Measurements from ENCODE around the gene GRB10.

The GRB10 gene

DNA sequence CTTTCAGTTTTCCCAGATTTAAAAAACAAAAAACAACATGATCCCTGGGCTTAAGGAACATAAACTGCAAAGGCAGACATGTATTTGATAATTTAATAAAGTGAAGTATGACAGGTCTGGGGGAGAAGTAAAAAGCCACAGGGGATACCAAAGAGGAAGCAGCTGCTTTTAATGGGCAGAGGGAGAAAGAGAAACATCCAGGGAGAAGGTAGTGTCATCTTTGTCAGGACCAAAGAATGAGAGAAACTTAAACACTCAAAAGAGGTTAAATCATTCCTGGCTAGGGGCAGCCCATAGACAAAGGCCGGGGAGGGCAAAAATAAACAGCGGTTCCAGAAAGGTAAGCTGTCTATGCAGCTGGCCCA is 94.5 kb downstream of the GRB10 start:
- no peak for DNase-seq (ENCODE audit: low read depth)

DNA sequence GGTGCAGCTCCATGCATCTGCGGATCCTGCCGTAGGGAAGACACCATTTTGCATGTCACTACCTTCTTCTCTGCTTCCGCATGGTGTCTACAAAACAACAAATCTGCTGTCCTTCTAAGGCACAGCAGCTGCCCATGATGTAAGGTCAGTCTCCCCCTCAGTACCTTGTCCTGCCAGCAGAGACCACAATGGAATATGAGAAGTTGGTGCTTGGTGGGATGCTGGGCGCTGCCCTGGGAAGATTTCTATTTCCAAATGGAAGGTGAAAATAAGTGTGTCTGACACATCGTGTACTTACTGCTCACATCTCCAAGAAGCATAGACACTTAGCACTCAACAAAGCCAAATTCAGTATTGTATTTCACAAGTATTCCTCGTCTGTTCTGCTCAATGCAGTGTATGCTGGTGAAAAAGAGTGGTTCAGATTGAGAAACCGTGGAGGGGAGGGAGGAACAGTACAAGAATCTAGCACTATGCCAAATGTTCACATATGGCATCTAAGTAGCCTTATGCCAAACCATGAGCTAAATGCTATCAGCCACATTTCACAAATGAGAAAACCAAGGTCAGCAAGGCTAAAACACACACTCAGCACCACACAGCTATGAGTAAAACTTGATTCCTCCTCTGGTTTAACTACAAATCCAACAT is 95.0 kb downstream of the GRB10 start:
- DNase-seq (ENCODE audit: low read depth): no peak

DNA sequence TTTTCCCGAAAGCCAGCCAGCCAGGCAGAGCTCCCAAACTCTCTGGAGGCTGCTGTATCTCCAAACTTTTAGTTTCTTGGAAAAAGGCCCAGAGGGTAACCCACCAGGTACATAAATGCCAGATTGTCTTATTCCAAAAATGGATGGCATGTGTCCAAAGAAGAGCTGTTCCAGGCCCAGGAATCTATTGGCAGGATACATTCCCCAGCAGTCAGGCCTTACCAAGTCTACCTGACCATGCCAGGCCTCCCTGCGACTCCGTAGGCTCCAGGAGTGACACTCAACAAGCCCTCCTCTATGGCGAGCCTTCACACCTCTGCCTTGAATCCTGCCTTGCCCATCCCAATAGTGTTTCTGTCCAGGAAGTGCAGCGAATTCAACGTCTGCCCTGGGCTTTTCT is 95.6 kb downstream of the GRB10 start:
- DNase-seq (ENCODE audit: low read depth): no peak

DNA sequence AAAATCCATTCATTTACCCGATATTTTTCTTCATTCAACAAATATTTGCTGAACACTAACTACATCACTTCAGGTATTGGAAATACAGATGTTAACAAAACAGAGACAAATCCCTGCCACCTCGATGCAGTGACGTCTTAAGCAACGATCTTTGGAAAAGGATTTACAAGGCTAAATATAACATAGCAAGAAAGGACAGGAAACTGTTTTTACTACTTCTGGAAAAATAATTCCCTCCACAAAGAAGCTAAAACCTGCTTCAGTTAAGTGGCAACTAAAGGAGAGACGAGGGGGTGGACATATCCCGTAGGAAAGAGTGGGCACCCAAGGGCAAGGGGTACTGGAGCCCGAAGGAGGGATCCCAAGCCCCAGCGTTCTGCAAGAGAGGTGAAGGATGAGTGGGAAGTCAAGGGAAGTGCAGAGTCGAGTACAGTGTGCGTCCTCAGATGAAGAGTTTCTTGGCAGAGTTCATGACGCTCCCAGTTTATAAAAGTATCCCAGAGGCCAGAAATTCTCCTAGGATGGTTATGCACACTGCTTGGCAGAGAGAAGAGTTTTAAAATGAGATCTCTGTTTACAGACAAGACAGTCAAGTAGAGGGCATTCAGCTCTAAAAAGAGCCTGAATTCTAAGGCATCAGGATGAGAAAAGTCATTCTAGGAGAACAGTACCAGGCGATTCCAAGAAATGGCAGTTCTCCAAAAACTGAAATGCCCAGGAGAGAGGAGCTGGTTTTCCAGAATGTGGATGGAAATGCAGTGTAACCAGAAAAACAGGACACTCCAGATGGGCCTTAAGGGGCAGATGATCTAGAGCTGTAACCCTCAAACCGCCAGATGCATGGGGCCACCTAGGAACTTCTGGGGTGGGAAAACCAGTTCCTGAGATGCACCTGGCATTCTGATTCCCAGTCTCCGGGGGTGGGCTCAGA is 97.3 kb downstream of the GRB10 start:
- no peak for DNase-seq (ENCODE audit: low read depth)

DNA sequence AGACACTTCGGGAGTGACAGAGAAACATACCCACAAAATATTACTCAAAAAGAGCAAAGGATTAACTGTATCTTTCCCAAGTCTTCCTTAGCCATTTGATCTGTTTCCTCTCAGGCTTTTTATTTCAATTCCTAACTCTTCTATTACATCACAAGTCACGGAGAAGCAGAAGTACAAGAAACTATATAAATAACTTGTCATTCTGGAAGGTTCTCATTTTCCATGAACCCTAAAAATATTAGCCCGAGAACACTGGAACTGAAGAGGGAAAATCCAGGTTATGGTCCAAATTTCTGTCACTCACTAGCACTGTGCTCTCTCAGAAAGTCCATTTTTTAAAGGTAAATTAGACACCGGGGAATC is 98.0 kb downstream of the GRB10 start:
- DNase-seq (ENCODE audit: low read depth): no peak

DNA sequence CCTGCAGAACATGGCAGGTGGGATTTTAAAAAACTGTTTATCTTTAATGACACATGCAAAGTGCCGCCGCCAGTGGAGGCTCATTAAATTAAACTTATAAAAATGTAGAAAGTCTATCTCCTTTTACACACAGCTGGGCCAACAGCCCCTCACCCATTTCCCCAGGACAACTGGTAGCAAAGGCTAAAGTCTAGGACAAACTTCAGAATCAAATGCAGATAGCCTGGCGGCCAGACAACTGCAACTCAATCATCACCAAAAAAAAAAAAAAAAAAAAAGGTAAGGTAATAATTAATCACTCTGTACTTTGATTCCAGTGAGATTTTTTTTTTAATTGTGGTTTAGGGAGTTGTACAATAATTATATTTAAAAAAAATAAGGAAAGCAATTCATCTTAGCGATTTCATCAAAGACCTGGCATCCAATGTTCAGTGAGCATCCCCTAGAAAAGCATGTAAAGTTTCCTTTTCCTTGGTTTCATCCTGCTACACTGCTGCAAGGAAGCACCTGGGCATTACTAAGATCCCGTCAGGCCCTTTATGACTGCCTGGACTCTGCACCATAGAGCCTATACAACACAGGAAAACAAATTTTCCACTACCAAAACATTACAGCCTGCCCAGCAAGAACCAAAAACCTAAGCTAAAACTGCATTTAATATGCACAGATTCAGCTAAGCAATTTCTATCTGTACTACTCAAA is 98.5 kb downstream of the GRB10 start:
- DNase-seq (ENCODE audit: low read depth): no peak

DNA sequence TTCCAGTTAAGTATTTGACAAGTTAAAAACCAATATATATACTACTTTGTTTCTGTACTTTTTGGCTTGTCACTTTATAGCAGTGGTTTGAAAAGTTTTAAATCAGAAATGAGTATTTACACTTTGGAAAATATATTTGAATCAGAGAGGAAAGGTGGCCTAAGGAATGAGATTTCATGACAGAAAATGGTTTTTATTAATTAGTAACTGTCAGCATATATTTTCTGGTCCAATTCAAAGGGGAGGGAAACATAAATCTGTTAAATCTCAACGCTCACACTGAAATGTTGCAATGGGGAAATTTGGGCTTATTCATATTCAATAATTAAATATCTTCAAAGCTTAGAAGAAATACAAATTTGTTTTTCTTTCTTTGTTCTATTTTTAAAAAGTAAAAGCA is 100.1 kb downstream of the GRB10 start:
- DNase-seq (ENCODE audit: low read depth): no peak

DNA sequence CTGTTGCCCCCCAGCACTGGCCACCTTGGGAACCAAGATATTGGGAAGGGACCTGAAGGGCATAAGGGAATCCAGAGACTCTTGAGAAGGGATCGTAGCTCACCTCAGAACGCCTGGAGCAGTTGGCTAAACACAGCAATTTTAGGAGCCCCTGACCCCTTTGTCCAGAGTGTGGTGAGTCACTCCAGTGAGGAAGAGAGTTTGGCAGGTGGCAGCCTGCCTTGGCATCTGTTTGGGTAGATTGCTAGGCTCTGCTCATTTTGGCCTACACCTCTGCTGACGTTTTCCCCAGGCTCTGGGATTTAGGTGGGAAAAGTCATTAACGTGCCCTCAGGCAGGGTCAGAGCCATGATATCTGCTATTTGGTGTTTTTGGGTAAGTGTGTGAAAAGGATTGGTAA is 100.6 kb downstream of the GRB10 start:
- no peak for DNase-seq (ENCODE audit: low read depth)

DNA sequence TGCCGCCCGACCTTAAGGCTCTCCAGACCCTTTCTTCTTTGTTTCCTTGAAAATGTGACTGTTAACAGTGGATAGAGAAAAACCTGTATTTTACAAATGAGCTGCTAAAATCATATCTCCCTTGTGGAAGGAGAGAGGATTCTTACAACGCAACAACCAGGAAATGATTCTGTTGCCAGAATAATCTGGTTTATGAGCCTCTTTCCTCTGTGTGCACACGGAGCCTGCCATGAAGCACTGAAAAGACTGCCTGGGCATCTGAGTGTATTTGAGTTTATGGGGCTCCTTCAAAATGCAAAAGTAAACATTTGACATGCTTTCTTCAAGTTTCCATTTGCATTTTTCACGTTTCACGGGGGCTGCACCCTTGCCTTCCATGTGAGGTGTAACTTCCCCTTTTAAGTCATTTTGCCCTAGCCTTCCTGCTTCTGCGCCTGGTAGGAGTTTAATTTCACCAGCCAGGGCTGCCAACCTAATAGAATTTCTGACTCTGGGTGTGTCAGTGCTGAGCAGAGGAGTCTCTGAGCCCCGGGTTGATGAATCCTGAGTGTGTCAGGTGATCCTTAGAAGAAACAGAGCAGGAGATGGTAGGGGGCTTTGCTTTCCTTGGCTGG is 101.2 kb downstream of the GRB10 start:
- no peak for DNase-seq (ENCODE audit: low read depth)

DNA sequence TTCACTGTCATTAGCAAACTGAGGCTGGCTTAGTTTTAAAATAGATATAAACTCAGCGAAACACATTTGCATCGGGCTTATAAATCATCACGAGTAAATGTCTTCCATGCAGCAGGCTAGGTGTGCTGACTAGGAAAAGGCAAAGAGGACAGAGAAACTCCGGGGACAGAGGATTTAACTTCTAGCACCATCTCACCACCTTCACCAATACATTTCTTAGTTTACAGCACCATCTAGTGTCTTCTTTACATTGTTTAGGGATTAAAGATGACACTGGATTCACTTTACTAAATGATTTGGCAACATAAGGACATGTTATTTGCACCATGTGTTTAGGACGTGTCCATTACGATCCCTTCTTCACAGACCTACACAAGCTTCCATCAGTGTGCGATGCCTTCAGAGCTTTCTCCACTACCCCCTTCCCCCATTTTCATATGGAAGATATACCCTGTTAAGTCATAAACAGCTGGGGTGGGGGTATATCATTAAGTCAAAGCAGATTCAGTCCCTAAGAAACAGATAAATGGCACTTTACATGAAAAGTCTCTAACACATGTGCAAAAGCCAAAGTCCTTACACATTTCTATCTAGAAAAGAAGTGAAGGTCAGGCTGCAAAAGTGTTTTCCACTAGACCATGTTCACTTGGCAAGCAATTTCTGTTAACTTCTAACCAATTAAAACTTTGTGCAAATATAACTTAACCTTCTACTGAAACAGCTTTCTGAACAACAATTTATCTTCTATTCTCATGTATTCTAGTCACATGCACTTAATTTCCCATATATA is 103.3 kb downstream of the GRB10 start:
- no peak for DNase-seq (ENCODE audit: low read depth)

DNA sequence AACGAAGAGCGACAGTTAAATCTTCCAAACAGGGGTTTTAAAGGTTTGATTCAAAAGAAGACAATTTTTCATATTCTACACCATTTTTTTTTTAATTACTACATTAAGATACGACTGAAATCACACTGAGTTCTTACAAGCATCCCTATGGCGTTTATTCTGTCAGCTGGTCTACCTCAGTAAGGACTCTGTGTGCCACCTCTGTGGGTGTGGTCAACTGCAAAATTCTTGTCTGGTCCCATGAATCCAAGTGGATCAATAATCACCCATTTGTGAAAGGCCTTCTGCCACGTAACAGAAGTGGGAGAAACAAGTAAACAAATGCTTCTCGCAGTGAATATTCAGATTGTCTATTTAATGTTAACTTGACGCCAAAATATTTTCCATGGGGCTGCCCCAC is 104.1 kb downstream of the GRB10 start:
- DNase-seq (ENCODE audit: low read depth): no peak

DNA sequence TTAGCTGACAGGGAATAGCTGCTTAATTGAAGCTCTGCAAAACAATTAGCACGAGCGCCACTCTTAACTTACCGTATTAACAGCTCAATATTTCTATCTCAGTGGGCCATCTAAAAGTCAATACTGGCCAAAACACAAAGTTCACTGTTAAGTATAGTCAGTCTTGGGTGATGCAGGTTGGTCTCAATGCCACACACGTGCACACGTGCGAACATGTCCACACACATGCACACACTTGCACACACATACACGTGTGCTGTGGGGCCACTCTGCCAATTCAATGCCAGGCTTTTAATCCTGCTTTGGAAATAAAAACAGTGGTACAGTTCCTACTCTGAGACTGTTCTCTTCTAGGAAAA is 105.1 kb downstream of the GRB10 start:
- no peak for DNase-seq (ENCODE audit: low read depth)

DNA sequence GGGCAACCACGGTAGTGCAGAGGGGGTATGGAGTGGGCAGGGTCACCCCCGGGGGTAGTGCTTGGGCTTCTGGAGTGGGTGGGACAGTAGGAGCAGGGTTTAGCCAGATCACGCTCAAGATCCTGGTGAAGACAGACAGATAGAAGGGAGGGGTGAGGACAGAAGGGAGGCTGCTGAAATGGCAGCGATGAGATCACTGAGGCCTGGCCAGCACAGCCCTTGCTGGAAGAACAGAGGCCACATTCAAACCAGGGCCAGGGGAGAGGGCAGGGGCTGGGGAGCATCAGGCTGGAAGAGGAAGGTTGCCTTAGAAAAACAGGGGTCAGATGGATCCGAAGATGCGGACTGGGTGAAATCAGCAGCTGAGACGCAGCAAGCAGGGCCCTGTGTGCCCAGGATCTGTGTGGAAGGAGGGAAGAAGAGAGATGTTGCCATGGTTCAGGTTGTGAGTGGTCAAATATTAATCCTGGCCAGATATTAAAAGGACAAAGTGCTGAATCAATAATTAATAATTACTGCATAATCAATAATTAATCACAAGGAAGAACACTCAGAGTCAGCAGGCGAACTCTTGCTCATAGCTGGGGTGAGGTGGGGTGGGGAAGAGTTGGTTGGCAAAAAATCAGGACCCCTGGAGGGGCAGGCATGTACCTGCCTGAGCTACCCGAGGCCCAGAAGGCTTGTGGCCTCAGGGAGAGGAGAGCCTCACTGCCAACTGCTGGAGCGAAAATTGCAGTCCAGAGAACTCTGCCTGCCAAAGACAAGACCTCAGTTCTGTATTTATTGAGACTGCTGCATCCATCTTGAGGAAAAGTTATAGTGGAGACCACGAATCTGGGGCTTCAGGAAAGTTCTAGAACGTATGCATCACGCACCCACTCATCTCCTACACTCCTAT is 105.7 kb downstream of the GRB10 start:
- no peak for DNase-seq (ENCODE audit: low read depth)

DNA sequence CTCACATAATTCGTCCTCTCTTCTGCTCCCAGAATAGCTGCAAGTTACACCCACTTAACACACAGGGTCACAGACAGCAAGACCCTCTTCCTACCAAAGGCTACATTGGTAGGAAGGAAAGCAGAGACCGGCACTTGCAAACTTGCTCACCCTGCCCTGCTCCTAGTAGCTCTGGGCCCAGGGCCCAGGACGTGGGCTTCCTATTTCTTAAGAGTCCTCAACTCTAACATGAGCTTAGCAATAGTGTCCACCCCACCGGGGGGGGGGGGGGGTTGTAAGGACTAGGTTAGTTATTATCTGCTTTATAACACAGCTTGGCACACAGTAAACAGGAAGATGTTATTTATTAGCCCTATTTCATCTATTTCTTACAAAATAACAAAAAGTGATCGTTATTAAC is 106.6 kb downstream of the GRB10 start:
- DNase-seq (ENCODE audit: low read depth): no peak

DNA sequence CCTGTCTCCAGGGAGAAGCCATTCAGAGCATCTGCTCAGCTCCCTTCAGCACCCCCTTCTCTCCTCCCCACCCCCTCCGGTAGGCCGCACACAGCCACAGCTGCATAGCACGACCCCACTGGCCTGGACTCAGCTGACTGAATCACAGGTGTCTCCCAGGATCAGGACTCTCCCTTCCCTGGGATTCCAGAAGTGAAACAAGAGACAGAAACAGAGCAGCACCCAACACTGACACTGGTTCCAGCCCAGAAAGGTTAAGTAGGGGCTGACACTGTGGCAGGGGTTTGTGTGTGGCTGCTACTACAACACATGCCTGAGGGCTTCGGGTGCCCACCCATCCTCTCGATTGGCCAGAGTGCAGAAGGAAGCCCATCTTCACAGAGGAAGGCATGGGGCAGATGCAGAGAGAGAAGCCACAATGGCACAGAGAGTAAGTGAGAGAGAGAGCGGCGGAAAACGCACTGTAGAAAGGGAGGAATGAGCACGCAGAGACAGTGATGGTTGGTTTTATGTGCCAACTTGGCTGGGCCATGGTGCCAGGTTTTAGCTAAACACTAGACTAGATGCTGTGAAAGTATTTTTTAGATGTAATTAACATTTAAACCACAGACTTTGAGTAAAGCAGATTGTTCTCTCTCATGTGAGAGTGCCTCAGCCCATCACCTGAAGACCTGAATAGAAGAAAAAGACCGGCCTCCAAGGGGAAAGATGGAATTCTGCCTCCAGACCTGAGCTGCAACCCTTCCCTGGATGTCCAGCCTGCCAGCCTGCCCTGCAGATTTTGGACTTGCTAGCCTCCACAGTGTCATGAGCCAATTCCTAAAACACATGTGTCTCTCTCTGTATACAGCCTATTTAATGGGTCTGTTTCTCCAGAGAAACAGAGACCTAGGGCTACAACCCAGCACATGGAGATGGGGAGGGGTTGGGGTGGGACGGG is 107.5 kb downstream of the GRB10 start:
- DNase-seq (ENCODE audit: low read depth): no peak

DNA sequence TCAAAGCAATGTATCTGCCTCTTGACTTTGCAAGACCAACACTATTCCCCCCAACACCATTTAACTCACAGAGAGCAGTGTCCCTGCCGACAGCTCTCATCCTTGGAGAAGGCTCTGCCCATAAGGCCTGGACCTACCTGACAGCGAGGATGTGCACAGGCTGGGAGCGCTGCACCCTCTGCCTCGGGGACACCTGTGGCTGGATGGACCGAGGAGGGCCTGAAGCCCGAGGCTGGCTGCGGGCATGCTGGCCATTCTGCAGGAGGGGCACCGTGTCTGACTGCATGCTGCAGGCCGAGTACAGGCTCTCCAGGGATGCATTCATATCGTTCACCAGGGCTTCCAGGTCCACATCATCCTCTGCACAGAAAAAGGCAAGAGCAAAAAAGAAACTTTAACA is 108.4 kb downstream of the GRB10 start:
- DNase-seq (ENCODE audit: low read depth): no peak

DNA sequence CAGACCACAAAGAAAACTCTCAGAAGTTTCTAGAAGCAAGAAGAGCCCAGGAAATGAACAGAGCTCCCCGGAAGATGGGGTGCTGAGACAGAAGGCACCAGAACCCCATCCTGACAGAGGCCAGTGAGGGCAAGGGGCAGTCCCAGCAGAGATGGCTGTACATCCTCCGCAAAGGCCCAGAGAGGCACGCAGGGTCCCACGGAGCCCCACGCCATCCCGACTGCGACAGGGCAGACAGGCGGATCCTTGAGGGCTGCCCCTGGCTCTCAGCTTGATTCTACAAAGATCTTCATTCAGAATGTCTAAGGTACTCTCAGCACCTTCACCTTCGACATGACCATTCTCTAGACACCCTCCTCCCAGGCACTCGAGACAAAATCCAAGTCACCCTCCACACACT is 109.6 kb downstream of the GRB10 start:
- no peak for DNase-seq (ENCODE audit: low read depth)

DNA sequence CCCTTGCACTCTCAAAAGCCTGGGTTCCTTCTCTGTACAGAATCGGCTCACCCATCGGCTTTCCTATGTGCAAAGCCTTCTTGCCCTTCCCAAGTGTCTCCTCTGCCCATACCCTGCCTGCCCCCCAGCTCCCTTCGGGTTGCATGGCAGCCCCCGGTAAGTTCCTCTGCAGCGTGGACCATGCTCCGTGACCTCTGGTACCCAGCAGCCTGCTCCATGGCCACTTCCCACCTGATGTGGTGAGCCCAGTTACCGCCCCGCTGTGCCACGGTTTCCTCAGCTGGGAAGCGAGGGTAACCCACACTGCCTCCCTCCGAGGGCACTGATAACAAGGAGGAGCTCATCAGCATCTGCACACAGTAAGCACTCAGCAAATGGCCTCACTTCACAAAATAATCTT is 110.7 kb downstream of the GRB10 start:
- no peak for DNase-seq (ENCODE audit: low read depth)

DNA sequence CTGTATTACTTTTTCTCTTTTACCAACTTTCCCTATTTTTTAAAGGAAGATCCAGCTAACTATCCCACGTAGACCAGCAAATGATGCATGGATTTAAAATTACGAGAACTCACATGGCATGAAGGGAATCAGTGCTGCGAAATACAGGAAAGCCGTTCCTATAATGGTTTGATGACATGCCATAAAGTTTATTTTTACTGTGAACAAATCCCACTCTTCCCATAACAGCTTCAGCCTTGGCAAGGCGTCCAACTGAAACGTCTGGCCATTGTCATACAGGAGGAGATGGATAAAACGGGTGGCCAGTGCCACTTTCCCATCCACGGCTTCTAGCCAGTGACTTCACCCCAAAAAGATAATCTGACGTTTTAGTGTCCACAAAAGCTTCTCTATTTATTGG is 111.3 kb downstream of the GRB10 start:
- DNase-seq (ENCODE audit: low read depth): no peak

DNA sequence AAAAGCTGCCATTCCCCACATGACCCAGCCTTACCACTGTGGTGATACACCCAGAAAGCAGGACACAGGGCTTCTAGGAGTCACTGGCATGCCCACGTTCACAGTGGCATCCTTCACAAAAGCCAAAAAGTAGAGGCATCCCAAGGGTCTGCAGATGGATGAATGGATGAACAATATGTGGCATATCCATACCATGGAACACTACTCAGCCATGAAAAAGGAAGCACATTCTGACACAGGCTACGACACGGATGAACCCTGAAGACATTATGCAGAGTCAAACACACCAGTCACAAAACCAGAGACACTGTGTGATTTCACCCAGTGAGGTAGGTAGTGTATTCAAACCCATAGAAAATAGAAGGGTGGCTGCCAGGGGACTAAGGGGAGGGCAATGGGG is 112.8 kb downstream of the GRB10 start:
- DNase-seq (ENCODE audit: low read depth): no peak
